ENCODE data around the gene ANKRD11.

DNA sequence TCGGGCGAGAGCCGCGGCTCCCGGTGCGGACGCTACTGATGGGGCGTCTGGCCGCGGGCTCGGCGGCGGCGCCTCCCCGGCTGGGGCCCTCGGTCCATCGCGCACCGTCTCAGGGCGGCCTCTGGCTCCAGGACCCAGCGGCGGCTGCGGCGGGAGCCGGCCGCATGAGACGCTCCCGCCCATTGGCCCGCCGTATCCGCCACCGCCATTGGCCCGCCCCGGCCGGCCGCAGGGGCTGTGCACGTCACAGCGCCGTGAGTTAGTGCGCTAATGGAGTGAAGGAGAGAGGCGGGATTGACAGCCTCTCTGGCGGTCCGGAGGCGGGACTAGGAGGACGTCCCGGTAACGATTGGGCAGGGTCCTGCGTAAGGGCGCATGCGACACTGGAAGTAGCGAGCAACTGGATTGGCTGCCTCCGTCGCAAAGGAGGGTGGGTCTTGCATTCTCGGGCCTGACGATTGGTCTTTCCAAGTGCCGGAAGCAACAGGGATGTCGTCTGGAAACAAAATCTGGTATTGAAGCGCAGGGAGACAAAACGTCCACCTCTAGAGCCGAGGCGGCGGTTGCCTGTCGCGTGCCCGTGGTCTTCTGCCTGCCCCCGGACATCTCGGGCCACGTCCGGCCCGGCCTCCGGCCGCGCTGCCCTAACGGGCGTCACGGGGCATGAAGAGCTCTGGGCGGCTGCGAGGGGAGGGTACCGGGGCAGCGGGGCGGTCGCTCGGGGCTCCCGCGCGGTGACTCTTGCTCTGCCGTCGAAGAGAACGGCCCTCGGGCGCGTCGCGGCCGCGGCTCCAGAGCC is at the start of gene ANKRD11:
- TF ChIP-seq EZH2 (IDR thresholded peaks at IDR 0.05; ENCODE audit: low read length) = no peak
- TF ChIP-seq, protein P1, sequence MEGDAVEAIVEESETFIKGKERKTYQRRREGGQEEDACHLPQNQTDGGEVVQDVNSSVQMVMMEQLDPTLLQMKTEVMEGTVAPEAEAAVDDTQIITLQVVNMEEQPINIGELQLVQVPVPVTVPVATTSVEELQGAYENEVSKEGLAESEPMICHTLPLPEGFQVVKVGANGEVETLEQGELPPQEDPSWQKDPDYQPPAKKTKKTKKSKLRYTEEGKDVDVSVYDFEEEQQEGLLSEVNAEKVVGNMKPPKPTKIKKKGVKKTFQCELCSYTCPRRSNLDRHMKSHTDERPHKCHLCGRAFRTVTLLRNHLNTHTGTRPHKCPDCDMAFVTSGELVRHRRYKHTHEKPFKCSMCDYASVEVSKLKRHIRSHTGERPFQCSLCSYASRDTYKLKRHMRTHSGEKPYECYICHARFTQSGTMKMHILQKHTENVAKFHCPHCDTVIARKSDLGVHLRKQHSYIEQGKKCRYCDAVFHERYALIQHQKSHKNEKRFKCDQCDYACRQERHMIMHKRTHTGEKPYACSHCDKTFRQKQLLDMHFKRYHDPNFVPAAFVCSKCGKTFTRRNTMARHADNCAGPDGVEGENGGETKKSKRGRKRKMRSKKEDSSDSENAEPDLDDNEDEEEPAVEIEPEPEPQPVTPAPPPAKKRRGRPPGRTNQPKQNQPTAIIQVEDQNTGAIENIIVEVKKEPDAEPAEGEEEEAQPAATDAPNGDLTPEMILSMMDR (optimal IDR thresholded peaks at IDR 0.05 in 1 of 3, IDR thresholded peaks at IDR 0.05 in 1 of 3, conservative IDR thresholded peaks at IDR 0.05 in 1 of 3; ENCODE audit: extremely low read depth in 1 of 3, insufficient read depth in 2 of 3, low read length in 3 of 3) = no peak
